Tibial nerve (tissue), 3 donors: ENCODE measurements around the gene EAF1.
"Not testable (repeated sequence)": the region's sequence is repeated elsewhere in the genome, so short reads cannot be mapped to it uniquely, and the experiment has no call there.

Source experiments
- CTCF ChIP-seq, 5 experiments: fragments of 200-600 bp in 3 of 5; fragments of 450-650 bp in 2 of 5; sonication (generic) in 3 of 5; IDR thresholded peaks; one replicate each; pipeline ENCODE4 v1.5.1; 2016 to 2019; ENCODE audit warnings: antibody characterized with exemption in 5 of 5, mild to moderate bottlenecking in 3 of 5, moderate library complexity in 2 of 5
- POLR2A ChIP-seq, 2 donors: fragments of 450-650 bp; IDR thresholded peaks; one replicate each; pipeline ENCODE4 v1.6.1; 2017; ENCODE audit warnings: antibody characterized with exemption in 2 of 2, mild to moderate bottlenecking in 2 of 2, moderate library complexity in 2 of 2

GRCh38 chr3:15388335-15388734 is 39.1 kb upstream of the EAF1 start:
- not testable (repeated sequence) for TF ChIP-seq CTCF, POLR2A (IDR thresholded peaks at IDR 0.05)
